Measurements from ENCODE around the gene CDKN2B-AS1. TPM values are rescaled to one million over a fixed set of nuclear protein-coding genes. Genes with fewer than 3 reads are reported as not detected.

Gene CDKN2B-AS1
- total RNA-seq, 1 experiment from 2014 or later = 8.4 TPM

DNA sequence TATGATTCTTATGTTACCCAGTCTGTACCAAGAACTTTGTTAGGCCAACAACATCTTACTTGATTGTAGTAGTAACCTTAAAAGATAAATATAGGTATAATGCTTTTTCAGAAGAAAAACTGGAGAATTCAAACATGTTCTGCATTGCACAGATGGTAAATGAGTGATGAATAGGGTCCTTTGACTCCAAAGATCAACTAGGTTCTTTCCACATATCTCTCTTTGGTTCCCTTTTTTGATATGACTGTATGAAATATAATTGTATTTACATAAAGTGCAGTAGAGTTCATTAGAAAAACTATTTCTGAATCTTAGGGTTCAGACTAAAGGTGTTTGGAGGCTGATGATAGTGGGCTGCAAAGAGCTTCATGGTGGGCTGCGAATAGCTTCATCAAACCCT lies 165.0 kb downstream of the CDKN2B-AS1 start:
- H3K27me3 ChIP-seq = no peaks in the 10 kb centered on the region
- no peak overlapping the region for H3K4me3 ChIP-seq
- peaks cover 21% of the 10 kb centered on the region; the same call in 1 of the 2 replicates for H3K4me1 ChIP-seq
- H3K9me3 ChIP-seq (replicated peaks) = no peaks in the 10 kb centered on the region
- no peaks in the 10 kb centered on the region for H3K36me3 ChIP-seq
- no peak overlapping the region for H3K27ac ChIP-seq
- no peak for DNase-seq

DNA sequence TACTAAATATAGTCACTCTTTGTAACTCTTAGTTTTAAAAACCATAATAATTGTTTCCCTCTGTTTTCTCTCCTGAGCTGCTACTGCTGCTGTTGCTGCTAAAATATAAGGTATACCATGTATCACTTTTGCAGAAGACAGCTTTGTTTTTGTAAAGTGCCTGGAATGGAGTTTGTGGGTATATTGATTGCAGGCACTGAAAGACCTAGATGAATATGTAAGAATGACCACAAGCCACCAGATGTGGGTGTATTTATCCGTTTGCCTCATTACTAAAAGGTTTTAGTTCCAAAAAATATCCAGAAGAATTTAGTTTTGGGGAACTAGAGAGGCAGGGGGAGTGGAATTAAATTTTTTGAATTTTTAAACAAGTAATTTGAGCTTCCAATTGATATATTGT lies 165.6 kb downstream of the CDKN2B-AS1 start:
- no peaks in the 10 kb centered on the region for H3K9me3 ChIP-seq (replicated peaks)
- no peak for DNase-seq
- no peaks in the 10 kb centered on the region for H3K36me3 ChIP-seq
- H3K27me3 ChIP-seq = no peaks in the 10 kb centered on the region
- no peak overlapping the region for H3K27ac ChIP-seq
- no peak overlapping the region for H3K4me3 ChIP-seq
- peaks cover 21% of the 10 kb centered on the region; the same call in 1 of the 2 replicates for H3K4me1 ChIP-seq

DNA sequence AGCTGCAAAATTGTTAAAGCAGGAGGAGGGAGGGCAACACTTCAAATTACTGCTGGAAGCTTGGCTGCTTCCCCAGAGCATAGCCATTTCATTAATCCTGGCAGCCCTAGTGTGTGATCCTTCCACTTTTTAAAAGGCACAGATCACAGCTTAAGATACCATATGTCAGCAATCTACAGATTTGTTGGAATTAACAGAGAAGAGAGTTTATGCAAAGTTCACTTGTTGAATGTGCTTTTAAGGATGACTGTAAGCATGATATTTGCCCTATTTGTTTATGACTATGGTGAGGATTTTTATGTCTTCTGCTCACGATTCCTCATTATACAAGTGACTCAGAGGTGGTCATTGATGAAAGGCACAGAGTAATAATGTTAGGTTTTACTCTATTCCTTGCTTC lies 170.6 kb downstream of the CDKN2B-AS1 start:
- Histone ChIP-seq H3K27ac (no peak overlapping the region), H3K4me3 (no peak overlapping the region), H3K4me1 (peaks cover 16% of the 10 kb centered on the region), H3K9me3 (replicated peaks) (no peaks in the 10 kb centered on the region), H3K27me3 (no peaks in the 10 kb centered on the region), H3K36me3 (no peaks in the 10 kb centered on the region)
- DNase-seq = peak in 1 of 2 experiments; percentile 6

DNA sequence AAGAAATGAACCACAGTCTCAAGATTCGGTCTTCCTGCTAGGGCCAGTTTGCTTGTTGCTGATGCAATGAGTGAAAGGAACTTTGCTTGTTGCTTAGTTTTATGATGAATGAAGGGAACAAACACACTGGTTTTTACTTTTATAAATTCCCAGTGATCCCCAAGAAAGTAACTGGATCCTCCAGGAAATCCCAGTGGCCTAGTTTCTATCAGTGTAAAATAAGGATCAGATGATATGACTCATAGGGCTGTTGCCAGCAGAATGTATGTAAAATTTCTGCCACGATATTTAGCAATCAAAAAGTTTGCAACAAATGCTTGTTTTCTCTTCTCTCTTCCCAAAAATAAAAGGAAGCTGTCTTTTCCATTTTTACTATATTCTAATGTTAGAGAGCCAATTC lies 174.7 kb downstream of the CDKN2B-AS1 start:
- H3K4me3 ChIP-seq = no peak overlapping the region
- H3K27ac ChIP-seq = peak overlapping the region; percentile 27; the same call in 1 of the 2 replicates
- no peaks in the 10 kb centered on the region for H3K9me3 ChIP-seq (replicated peaks)
- DNase-seq = peak in 1 of 2 experiments; percentile 48
- H3K36me3 ChIP-seq = no peaks in the 10 kb centered on the region
- no peaks in the 10 kb centered on the region for H3K27me3 ChIP-seq
- H3K4me1 ChIP-seq = peaks cover 26% of the 10 kb centered on the region

DNA sequence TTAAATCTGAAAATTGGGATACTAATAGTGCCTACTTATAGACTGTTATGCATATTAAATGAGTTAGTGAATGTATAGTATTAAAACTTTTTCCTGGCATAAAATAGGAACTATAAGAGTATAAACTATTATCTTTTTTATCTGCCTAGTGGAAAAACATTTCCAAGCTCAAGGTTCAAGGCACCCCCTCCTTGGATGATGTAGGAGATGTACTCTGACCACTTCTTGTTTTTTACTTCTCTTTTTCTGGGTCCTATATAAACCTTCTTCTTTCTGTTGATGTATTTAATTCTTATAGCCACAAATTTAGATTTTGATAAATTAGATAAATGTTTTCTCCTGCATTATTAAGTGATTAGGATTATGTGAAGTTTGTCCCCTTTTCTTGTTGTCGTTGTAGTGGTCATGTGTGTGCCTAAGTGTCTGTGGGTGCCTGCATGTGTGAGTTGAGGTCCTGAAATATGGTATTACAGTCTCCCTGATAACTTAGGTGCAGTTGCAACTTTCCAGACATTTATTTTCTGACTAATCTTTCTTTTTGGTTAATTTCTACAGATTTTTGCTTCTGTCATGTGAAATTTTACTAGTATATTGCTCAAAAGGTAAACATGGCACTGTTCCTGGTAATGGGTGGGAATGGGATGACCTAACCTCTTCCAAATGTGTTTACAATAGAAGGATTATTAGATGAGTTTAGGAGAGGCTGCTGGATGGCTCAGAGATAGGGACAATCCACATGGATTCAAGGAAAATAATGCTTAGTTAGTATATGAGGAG lies 175.3 kb downstream of the CDKN2B-AS1 start:
- Histone ChIP-seq H3K27me3 (no peaks in the 10 kb centered on the region), H3K36me3 (no peaks in the 10 kb centered on the region), H3K9me3 (replicated peaks) (no peaks in the 10 kb centered on the region), H3K27ac (no peak overlapping the region), H3K4me3 (no peak overlapping the region), H3K4me1 (peaks cover 26% of the 10 kb centered on the region)
- DNase-seq = peak in 1 of 2 experiments; percentile 17

Other genes starting within 250 kb of the CDKN2B-AS1 start
- gene MTAP, start 192.2 kb upstream of the CDKN2B-AS1 start, total RNA-seq (2014; rRNA removed; shearing (Covaris generic)) = 50.5 and 53.1 TPM in 2 replicates
- gene CDKN2A, start 399 bp upstream of the CDKN2B-AS1 start, total RNA-seq (2014; rRNA removed; shearing (Covaris generic)) = 107 and 128 TPM in 2 replicates
- gene CDKN2B, start 14.5 kb downstream of the CDKN2B-AS1 start, total RNA-seq (2014; rRNA removed; shearing (Covaris generic)) = 1.3 TPM in 2 replicates